Spinal cord (tissue), 10 donors: ENCODE results near the gene HOXA1. TPM values are rescaled to one million over a fixed set of nuclear protein-coding genes. Genes with fewer than 3 reads are reported as not detected.

Experiments
- DNase-seq, 6 donors: peaks; one replicate each; pipeline versions ENCODE4 v3.0.0 to v3.0.0-alpha.2; 2013 to 2015; ENCODE audit warnings: low spot score in 6 of 6, low read depth in 4 of 6
- H3K27ac ChIP-seq: one replicate; pipeline ENCODE4 v1.5.1; 2013; ENCODE audit warnings: low read depth, low read length, control low read depth
- H3K27me3 ChIP-seq: one replicate; pipeline ENCODE4 v1.6.1; 2013; ENCODE audit warnings: low read length; ENCODE audit not compliant: control insufficient read depth, insufficient read depth
- H3K36me3 ChIP-seq: one replicate; pipeline ENCODE4 v1.6.1; 2013; ENCODE audit warnings: low read length; ENCODE audit not compliant: control insufficient read depth, insufficient read depth
- H3K4me1 ChIP-seq: one replicate; pipeline ENCODE4 v1.6.1; 2013; ENCODE audit warnings: low read length; ENCODE audit not compliant: control insufficient read depth, insufficient read depth
- H3K4me3 ChIP-seq: one replicate; pipeline ENCODE4 v1.5.1; 2013; ENCODE audit warnings: low read depth, low read length, control low read depth
- H3K9me3 ChIP-seq: one replicate; pipeline ENCODE4 v1.6.1; 2013; ENCODE audit warnings: low read length; ENCODE audit not compliant: control insufficient read depth, insufficient read depth
- WGBS: methylation state at CpG from one replicate; pipeline ENCODE4 v1.1.5; 2013; ENCODE audit warnings: missing lambda C conversion rate; ENCODE audit not compliant: insufficient coverage; 5-methylcytosine and 5-hydroxymethylcytosine counted together
- polyA plus RNA-seq, 2 donors: library from polyadenylated mRNA; unstranded; fragments of 120-200 nt; gene quantifications; one replicate each; pipeline ENCODE4 v1.2.1, GENCODE V29; 2013; ENCODE audit not compliant: insufficient read length in 2 of 2
- total RNA-seq, 2 donors: library from RNA; depleted of rRNA in 1 of 2; stranded (reverse); fragments of 120-200 nt in 1 of 2; fragments of >200 nt in 1 of 2; gene quantifications; one replicate each; pipeline versions ENCODE4 v1.2.3 to v1.2.4, GENCODE V29; 2013 to 2014
- donor health status: healthy.

Gene HOXA1
- total and polyA plus RNA-seq, 4 donors: 1.2 to 3.9 (median 2.3) TPM

GRCh38 chr7:27093184-27093895, 2.5 kb downstream of the HOXA1 start:
- Histone ChIP-seq H3K36me3 (peaks cover 5% of the 10 kb centered on the region), H3K27me3 (peaks cover 34% of the 10 kb centered on the region), H3K27ac (no peak overlapping the region), H3K4me3 (no peak overlapping the region), H3K9me3 (no peaks in the 10 kb centered on the region), H3K4me1 (peaks cover 33% of the 10 kb centered on the region)
- DNase-seq: peak in 2 of 6 donors; percentile 3 to 13
- WGBS: no CpG with 5 or more reads among the region's 6 CpGs

GRCh38 chr7:27092819-27093110, 3.0 kb downstream of the HOXA1 start:
- DNase-seq: no peak
- WGBS: no CpG with 5 or more reads among the region's 1 CpG
- peaks cover 31% of the 10 kb centered on the region for H3K4me1 ChIP-seq
- H3K9me3 ChIP-seq: no peaks in the 10 kb centered on the region
- H3K36me3 ChIP-seq: peaks cover 2% of the 10 kb centered on the region
- no peak overlapping the region for H3K27ac ChIP-seq
- H3K27me3 ChIP-seq: peaks cover 35% of the 10 kb centered on the region
- no peak overlapping the region for H3K4me3 ChIP-seq

GRCh38 chr7:27091941-27092818, 3.6 kb downstream of the HOXA1 start:
- H3K4me3 ChIP-seq: no peak overlapping the region
- no peak overlapping the region for H3K27ac ChIP-seq
- DNase-seq: peak in 1 of 6 donors; percentile 54
- 64% methylated on average over 3 of the region's 9 CpGs for WGBS
- H3K36me3 ChIP-seq: peaks cover 2% of the 10 kb centered on the region
- peaks cover 31% of the 10 kb centered on the region for H3K4me1 ChIP-seq
- peaks cover 39% of the 10 kb centered on the region for H3K27me3 ChIP-seq
- H3K9me3 ChIP-seq: no peaks in the 10 kb centered on the region

GRCh38 chr7:27091105-27091504, 4.7 kb downstream of the HOXA1 start:
- Histone ChIP-seq H3K4me1 (peaks cover 24% of the 10 kb centered on the region), H3K27me3 (peaks cover 38% of the 10 kb centered on the region), H3K36me3 (peaks cover 2% of the 10 kb centered on the region), H3K27ac (peak overlapping the region; percentile 8), H3K9me3 (no peaks in the 10 kb centered on the region), H3K4me3 (no peak overlapping the region)
- WGBS: no CpG with 5 or more reads among the region's 3 CpGs
- DNase-seq: peak in 3 of 6 donors; percentile 15 to 71 (median 25)

GRCh38 chr7:27088002-27088922, 7.5 kb downstream of the HOXA1 start:
- Histone ChIP-seq H3K27ac (no peak overlapping the region), H3K27me3 (peaks cover 30% of the 10 kb centered on the region), H3K9me3 (no peaks in the 10 kb centered on the region), H3K36me3 (no peaks in the 10 kb centered on the region), H3K4me3 (no peak overlapping the region), H3K4me1 (peaks cover 10% of the 10 kb centered on the region)
- peak in 3 of 6 donors; percentile 14 to 74 (median 22) for DNase-seq
- 9% methylated on average over 58 of the region's 68 CpGs for WGBS

- Histone ChIP-seq H3K27me3 (peaks cover 18% of the 10 kb centered on the region), H3K4me3 (no peak overlapping the region), H3K36me3 (no peaks in the 10 kb centered on the region), H3K4me1 (peaks cover 7% of the 10 kb centered on the region), H3K27ac (no peak overlapping the region), H3K9me3 (no peaks in the 10 kb centered on the region)
- WGBS: no CpG with 5 or more reads among the region's 2 CpGs
- DNase-seq: no peak
Measured at GRCh38 chr7:27083646-27084045, 12.2 kb downstream of the HOXA1 start.

- H3K36me3 ChIP-seq: no peaks in the 10 kb centered on the region
Measured at GRCh38 chr7:27082171-27082570, 13.6 kb downstream of the HOXA1 start.

GRCh38 chr7:27080844-27081436, 14.9 kb downstream of the HOXA1 start:
- 61% methylated on average over 4 of the region's 4 CpGs for WGBS
- Histone ChIP-seq H3K4me3 (no peak overlapping the region), H3K27me3 (peaks cover 2% of the 10 kb centered on the region), H3K4me1 (no peaks in the 10 kb centered on the region), H3K9me3 (no peaks in the 10 kb centered on the region), H3K36me3 (no peaks in the 10 kb centered on the region), H3K27ac (no peak overlapping the region)
- DNase-seq: no peak

More at GRCh38 chr7:27082171-27082570, 13.6 kb downstream of the HOXA1 start:
- DNase-seq: no peak
- Histone ChIP-seq H3K9me3 (no peaks in the 10 kb centered on the region), H3K27ac (no peak overlapping the region), H3K27me3 (peaks cover 5% of the 10 kb centered on the region), H3K4me1 (no peaks in the 10 kb centered on the region), H3K4me3 (no peak overlapping the region)
- WGBS: no CpG with 5 or more reads among the region's 1 CpG
